Left forelimb (tissue), 1 donor: ENCODE results near the gene SEMA3B.

Source experiments
- DNase-seq: peaks from one replicate; pipeline ENCODE4 v3.0.0-alpha.2; 2018; ENCODE audit warnings: low spot score

The SEMA3B gene

DNA sequence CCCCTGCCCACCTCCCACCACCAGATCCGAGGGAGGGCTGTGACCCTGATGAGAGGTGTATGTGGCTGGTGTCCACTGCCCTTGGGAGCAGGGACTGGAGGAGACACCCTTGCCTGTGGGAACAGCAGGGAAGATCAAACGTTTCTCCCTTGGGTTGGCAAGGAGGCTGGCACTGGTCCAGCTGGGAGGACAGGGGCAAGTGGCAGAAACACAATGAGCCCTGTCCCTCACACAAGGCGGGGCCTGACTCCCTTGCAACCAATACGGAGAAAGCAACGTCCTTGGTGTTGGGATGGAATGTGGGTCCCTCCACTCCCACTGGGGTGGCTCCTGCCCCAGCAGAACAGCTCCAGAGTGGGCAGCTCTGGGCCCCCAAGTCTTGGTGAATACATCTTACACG lies 48.4 kb downstream of the SEMA3B start:
- DNase-seq: no peak

DNA sequence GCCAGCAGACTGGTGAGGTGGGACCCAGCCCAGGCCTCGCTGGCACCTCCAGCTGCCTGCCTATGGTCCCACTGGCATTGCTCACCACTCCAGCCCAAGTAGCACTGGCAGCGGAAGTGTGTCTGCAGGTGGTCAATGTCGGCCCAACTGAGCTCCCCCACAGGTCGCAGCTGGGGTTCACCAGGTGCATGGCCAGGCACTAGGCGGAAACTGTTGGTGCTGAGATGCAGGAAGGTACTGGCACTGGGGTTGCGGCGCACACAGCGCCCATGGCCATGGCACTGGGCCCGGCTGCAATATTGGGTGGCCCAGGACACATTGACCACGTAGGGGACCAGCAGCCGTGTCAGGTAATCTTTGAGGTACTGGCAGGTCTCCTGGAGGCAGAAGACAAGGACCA lies 49.2 kb downstream of the SEMA3B start:
- no peak for DNase-seq

DNA sequence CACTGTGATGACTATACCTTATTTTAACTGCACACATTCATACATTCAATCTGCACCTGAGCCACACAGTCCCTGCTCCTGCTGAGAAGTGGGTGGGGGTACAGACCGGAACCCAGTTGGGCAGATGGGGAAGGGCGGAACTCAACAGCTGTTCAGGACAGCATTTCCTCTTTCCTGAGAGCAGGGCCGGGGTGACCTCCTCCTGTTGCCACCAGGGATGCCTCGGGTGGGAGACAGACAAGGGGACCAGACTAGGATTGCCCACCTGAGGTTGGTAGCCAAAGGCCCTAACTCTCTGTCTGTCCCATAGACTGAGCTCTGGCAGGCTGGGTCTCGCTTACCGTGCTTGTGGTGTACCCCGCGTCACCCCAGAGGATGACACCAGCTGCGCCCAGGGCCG lies 49.7 kb downstream of the SEMA3B start:
- no peak for DNase-seq

DNA sequence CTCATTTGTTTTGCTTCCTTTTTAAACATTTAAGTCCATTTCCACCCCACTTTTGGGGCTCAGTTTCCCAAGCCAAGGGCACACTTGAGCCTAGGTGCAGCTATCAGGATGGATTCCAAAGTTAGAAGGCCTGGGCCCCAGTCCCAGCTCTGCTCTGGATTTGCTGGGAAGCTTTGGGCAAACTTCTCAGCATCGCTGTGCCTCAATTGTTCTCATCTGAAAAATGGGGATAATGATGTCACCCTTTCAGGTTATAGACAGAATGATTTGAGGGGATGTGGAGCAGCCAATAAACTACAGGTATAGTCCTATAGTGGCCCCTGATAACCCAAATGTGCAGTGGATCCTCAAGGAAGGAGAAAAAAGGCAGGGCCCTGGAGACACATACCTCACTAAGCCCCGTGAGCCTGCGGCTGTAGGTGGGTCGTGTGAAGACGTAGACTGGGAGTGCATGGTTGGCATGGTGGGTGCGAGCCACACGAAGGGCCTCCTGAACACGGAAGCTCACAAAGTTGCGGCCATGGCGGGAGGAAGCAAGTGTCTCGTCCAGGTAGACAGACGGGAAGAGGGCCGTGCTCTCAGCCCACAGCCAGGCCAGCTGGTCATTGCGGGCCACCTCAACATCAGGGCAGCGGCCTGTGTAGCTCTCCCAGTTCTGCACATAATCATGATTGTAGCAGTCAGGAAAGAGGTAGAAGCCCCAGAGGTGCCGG lies 50.4 kb downstream of the SEMA3B start:
- no peak for DNase-seq

DNA sequence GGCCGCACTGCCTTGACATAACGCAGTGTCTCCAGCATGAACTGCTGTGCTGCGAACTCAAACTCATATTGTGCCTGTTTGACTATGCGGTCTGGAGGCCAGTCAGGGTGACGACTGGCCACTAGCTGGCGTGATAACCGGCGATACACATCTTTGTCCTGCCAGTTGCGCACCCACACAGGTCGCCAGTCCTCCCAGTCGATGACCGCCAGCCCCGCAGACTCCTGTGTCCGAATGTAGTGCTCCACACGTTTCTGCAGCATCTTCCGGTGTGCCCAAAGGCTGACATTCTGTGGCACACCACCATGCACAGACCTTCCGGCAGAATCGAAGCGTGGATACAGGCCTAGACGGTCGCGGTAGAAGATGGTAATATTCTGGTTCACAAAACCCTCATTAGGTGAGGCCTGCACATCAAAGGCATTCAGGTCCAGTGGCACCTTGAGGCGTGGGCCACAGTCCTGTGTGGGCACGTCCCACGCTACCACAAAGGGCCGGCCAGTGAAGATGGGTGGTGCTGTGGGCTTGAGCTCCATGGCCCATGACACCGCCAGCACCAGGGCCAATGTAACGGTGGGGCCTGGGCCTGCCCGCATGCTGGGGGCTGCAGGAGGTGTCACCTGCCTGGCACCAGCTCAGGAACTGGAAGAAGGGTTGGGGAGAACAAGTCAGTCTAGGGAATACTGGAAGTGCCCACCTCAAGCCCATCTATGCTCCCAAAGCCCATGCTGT lies 51.1 kb downstream of the SEMA3B start:
- no peak for DNase-seq

DNA sequence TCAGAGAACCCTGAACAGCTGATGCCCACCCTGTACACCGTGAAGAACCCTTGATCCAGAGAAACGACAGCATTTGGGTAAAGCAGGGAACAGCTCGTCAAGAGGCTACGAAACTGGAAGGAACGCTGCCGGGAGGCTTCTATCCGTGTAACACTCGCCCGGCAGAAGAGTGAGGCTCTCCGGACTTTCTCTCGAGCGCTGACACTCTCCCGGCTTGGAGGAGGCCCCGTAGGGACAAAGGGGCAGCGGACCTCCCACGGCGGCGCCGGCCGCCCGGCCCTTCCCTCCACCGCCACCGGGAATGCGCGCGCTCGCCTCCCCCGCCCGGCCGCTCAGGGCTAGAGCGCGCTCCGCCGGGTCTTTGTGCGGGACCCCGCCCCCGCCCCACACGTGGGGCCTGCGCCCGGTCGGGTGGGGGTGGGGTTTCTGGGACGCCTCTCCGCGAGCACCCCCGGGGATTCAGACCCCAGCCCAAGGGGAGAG lies 51.9 kb downstream of the SEMA3B start:
- DNase-seq: no peak

DNA sequence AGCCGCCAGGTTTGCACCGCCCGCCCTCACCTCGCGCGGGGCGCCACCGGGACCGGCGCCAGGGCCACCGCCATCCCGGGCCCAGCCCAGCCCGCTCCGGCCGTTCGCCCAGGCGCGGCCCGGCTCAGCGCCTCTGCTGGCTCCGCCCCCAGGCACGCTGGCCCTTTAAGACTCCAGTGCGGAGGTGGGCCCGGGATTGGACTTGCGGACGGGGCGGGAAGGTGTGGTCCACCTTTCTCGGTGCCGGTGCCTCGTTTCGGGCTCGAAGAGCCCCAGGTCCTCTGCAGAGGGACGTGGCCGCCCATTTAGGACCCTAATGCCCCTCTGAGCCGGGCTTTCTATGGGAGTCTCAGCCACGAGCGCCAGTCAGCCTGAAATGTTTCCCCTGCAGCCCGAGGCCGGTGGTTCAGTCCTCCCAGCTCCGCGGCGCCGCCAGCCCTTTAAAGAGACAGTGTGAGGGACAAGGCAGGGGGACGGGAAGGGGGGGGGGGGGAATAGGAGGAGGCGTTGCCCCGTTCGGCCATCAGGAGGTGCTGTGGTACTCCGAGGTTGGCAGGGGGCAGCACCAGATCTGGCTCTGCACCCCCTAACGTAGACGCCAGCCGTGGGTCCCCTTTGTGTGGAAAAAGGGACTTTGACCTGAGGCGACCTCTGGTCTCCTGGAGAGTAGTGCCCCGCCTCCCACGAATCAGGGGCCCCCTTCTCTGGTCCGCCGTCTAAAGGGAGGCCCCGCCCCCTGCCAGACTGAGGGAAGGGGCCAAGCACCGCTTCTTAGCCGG lies 52.6 kb downstream of the SEMA3B start:
- DNase-seq: peak; percentile 95

DNA sequence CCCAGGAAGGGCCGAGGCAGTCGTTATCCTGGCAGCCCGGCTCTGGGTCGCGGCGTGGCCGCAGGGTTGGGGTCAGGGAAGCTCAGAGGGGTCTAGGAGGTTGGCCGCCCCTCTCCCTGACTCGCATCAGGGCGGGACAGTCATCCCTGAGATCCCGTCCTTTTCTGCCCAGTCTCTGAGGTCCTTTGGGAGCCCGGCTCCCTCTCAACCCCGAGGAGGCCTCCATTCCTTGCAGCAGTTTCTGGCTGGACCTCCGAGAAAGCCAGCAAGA lies 53.1 kb downstream of the SEMA3B start:
- DNase-seq: no peak

DNA sequence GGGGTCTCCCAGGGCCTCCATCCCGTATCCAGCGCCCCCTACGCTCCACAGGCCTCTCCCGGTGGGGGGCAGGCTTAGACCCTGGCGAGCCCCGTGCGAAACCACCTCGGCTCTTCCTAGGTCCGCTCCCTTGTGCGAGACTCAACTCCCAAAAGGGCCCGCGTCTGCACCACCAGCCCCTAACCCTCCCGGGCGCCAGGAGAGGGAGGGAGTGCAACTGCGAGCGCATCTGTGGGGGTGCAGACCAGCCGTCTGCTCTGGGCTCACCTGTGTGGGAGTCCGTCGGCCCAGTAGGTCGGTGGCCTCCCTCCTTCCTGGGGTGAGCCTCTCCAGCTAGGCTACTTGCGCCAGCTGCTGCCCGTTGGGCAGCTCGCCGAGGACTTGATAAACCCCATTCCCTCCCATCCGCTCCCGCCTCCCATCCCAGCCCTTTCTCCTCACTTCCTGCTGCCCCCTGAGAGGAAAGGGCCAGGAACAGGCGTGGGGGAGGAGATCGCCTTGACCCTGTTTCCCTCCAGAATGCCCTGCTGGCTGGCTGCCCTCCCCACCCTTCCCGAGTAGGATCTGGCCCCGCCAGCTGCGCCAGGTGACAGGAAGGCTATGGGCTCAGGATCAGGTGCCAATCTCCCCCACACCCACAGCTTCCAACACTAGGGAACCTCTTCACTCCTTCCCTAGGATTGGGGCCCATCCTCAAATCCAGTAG lies 53.6 kb downstream of the SEMA3B start, which contains the start of gene HYAL2:
HYAL2 (minus strand) TSS at position 360 of the 706 bp plus-strand sequence. CDS start 2,256 bp downstream, outside the sequence.
- no peak for DNase-seq

DNA sequence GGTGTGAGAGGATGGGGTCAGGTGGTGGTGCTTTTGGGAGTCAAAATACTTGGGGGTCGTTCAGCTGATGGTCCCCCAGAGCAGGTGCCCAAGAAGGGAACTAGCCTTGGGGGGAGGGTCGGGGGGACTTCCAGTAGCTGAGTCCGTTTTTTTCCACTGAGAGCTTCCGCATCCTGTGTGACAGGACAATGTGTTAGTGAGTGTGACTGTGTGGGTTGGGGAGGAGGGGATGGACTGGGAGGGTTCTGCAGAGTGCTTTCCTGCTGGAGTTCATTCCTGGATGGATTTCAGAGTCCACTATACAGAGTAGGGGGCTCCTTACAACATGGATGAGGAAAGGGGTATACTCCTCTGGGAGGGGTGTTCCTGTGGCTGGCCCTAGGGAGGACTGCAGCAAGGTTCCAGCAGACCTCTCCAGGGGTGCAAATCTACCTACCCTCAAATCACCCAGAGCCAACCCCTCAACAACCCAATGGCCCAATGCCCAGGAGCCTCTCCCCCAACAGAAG lies 54.2 kb downstream of the SEMA3B start:
- no peak for DNase-seq

DNA sequence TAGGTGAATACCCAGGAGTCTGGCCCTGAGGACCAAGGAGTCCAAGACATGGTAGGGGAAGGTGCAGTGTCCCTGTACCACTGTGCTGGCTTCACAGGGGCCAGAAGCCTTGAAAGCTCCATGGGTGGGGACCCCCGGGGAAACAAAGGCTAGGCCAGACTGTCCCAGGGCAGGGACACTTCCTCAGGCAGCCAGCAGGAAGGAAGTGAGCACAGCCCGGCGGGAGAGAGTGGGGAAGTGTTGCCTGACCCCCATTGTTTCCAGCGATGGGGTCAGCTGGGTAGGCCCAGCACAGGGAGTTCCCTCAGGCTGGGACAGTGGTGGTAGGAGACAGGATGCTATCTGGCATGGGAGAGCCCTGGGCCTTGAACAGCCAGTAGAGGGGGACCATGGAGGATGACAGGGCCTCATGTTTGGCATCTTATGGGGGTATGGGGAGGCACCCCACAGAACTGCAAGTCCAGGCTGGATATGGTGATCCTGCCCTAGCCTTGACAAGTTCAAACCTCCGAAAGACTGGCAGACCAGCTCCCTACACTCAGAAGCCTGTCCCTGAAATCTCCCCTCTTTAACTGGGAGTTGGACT lies 54.8 kb downstream of the SEMA3B start:
- no peak for DNase-seq

DNA sequence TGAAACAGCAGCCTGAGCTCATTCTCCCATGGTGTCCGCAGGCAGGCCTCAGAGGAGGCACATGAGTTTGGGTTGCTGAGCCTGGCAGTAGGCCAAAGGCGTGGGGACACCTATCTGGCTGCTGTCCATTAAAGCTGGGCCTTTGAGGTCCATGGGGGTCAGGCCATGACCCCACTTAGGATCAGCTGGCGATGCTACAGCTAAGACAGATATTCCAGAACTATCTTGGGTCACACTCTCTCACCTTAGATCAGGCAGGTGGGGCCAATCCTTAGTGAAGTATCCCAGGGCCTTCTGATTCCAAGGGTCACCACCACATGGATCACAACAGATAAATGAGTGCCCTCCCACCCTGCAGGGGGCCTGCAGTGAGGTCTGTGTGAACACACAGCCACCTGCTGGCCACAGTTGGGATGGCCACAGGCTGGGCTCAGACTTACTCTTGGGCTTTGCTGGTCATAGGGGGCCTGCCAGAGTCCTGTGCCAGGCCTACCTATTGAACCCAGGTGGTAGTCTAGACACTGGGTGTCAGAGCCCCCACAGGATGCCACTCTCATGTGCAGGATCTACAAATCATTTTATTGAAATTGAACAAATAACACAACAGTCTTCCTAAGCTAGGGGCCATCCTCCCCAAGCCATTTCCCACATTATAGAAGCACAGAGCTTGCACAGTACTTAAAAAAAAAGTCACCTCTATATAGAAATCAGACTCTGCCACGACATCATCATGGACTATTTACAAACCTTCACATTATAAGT lies 55.6 kb downstream of the SEMA3B start:
- DNase-seq: no peak

DNA sequence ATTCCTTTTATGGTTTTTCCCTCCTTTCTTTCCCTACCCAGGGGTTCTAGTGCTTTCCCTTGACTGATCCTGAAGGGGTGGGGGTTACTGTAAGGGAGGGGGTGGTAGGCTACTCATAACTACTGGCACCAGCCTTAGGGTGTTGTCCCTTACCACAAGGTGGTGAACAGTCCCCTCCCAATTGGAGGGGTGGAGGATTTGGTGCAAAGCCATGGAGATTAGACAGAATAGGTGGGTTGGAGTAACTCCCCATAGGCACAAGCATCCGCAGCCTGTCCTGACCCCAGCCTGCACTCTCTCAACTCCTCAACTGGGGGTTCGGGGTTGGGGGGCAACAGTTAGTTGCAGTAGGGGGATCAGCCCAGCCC lies 56.1 kb downstream of the SEMA3B start:
- no peak for DNase-seq

DNA sequence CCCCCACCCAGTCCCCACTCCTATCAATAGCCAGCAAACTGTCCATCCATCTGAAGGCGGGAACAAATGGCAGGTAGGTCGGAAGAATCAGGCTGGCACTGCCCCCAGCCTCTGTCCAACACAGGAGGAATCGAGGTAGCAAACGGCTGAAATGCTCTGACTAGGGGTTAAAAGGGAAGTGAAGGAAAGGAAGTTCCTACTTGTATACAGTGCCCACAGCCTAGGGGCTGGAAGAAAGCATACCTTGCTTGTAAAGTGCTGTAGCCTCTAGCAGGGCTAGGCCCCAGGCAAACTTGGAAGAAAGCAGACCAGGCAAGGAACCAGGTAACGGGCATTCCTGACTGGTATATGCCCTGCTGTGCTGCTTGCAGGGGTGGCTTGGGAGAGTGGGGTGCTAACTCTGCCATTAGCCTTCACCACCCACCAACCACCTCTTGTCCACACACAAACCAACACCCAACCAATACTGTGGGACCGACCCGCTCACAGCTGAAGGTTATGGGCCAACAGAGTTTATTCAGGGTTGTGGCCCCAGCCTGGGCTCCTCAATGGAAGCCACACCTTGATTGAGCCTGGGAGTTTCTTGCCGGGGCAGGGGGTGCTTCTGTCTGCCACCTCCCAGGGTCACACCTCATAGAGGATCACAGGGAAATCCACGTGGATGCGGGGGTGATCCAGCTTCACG lies 56.7 kb downstream of the SEMA3B start:
- DNase-seq: no peak

DNA sequence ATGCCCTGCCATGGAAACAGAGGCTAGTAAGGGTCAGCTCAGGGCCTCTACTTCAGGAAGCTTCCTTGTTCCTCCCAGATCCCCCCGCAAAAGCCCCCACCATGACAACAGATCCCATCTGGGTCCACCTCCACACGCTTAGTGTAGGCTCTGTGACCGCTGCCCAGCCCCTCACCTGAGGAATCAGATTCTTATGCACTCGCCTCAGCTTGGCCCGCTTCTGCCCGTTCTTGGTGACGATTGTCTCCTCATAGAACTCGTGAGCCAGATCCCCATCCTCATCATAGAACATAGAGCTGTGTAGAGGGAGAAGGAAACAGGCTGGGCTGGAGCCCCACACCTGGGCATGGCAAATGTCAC lies 57.2 kb downstream of the SEMA3B start:
- no peak for DNase-seq

DNA sequence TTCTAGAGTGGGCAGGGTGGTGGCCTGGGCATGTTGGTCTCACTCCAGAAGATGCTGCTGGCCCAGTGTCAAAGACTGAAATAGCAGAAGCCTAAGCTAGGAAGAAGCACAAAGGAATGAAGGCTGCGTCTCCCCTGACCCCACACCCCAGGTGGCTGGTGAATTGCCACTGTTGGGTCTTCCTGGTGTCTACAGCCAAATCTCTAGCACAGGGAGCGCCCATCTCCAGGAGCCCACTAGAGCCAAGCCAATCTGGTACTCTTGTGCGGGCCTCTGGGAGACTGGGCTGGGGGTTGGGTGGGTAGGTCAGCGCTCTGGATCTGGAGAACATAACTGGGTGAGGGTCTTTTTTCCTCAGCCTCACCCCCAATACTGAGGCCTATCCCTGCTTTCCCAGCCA lies 58.2 kb downstream of the SEMA3B start:
- DNase-seq: no peak
